HEK293 (cell line): Measurements from ENCODE around the gene PLIN4.

ENCODE experiments used
- CTCF ChIA-PET: fragments of 350-600 bp; formaldehyde crosslinking; extraction: SDS; loops from one replicate; lab custom pipeline; 2021; ENCODE audit warnings: antibody characterized with exemption; lab: Yijun Ruan, JAX
- POLR2A ChIA-PET: fragments of 300-600 bp; formaldehyde crosslinking; extraction: SDS; loops from one replicate; lab custom pipeline; 2020; ENCODE audit warnings: antibody characterized with exemption, inconsistent platforms; lab: Yijun Ruan, JAX
- H3K27ac ChIP-seq: fragments of 200-500 bp; sonication (Bioruptor generic); 2 replicates; pipeline ENCODE4 v1.5.1; 2014; ENCODE audit warnings: low read depth, low read length, control low read depth, inconsistent platforms; ENCODE audit errors: extremely low read depth
- H3K36me3 ChIP-seq, 2 experiments: fragments of 200-500 bp in 1 of 2; sonication (Bioruptor generic) in 1 of 2; 1 replicate in 1 of 2; 2 replicates in 1 of 2; pipeline ENCODE4 v1.5.1; 2014 to 2017; ENCODE audit warnings: inconsistent platforms in 2 of 2, low read length in 2 of 2; ENCODE audit not compliant: control insufficient read depth in 2 of 2, insufficient read depth in 1 of 2
- H3K4me1 ChIP-seq: fragments of 200-500 bp; sonication (Bioruptor generic); 2 replicates; pipeline ENCODE4 v1.5.1; 2014; ENCODE audit warnings: mild to moderate bottlenecking, low read length, inconsistent platforms; ENCODE audit not compliant: control insufficient read depth, insufficient read depth
- H3K4me3 ChIP-seq: 2 replicates; pipeline ENCODE4 v1.5.1; 2011; ENCODE audit warnings: low read depth, mild to moderate bottlenecking, control low read depth, low read length, moderate library complexity
- H3K9me3 ChIP-seq: fragments of 200-500 bp; sonication (Bioruptor generic); 2 replicates; pipeline ENCODE4 v1.5.1; 2014; ENCODE audit warnings: low read depth, low read length, inconsistent platforms; ENCODE audit not compliant: control insufficient read depth, insufficient read depth
- EGR2 ChIP-seq: fragments of 450-650 bp; formaldehyde crosslinking; IDR thresholded peaks from 2 replicates; pipeline ENCODE4 v1.5.1; 2016; ENCODE audit warnings: low read depth, missing biosample characterization, missing genetic modification characterization
- KLF1 ChIP-seq: fragments of 450-650 bp; formaldehyde crosslinking; IDR thresholded peaks from 2 replicates; pipeline ENCODE4 v1.5.1; 2016; ENCODE audit warnings: missing biosample characterization, missing genetic modification characterization
- KLF8 ChIP-seq: fragments of 450-650 bp; formaldehyde crosslinking; IDR thresholded peaks from 2 replicates; pipeline ENCODE4 v1.5.1; 2016; ENCODE audit warnings: missing biosample characterization, missing genetic modification characterization
- KLF9 ChIP-seq: fragments of 450-650 bp; formaldehyde crosslinking; IDR thresholded peaks from 2 replicates; pipeline ENCODE4 v1.5.1; 2016; ENCODE audit warnings: missing biosample characterization, missing genetic modification characterization, low read depth
- OSR2 ChIP-seq: fragments of 450-650 bp; formaldehyde crosslinking; IDR thresholded peaks from 2 replicates; pipeline ENCODE4 v1.5.1; 2016; ENCODE audit warnings: missing biosample characterization, missing genetic modification characterization
- SP2 ChIP-seq: fragments of 450-650 bp; formaldehyde crosslinking; IDR thresholded peaks from 2 replicates; pipeline ENCODE4 v1.5.1; 2016; ENCODE audit warnings: missing biosample characterization, missing genetic modification characterization
- SP3 ChIP-seq: fragments of 450-650 bp; formaldehyde crosslinking; IDR thresholded peaks from 2 replicates; pipeline ENCODE4 v1.5.1; 2016; ENCODE audit warnings: missing biosample characterization, missing genetic modification characterization
- ZBTB17 ChIP-seq: fragments of 450-650 bp; formaldehyde crosslinking; IDR thresholded peaks from 2 replicates; pipeline ENCODE4 v1.5.1; 2016; ENCODE audit warnings: missing biosample characterization, missing genetic modification characterization
- ZNF26 ChIP-seq: fragments of 450-650 bp; formaldehyde crosslinking; IDR thresholded peaks from 2 replicates; pipeline ENCODE4 v1.5.1; 2016; ENCODE audit warnings: missing biosample characterization, missing genetic modification characterization
- ZNF292 ChIP-seq: fragments of 450-650 bp; formaldehyde crosslinking; IDR thresholded peaks from 2 replicates; pipeline ENCODE4 v1.5.1; 2016; ENCODE audit warnings: low read depth, missing biosample characterization, missing genetic modification characterization, borderline replicate concordance
- ZNF335 ChIP-seq: fragments of 450-650 bp; formaldehyde crosslinking; conservative IDR thresholded peaks from 2 replicates; pipeline ENCODE4 v1.5.1; 2016; ENCODE audit warnings: missing biosample characterization, missing genetic modification characterization
- ZNF629 ChIP-seq: fragments of 450-650 bp; formaldehyde crosslinking; IDR thresholded peaks from 2 replicates; pipeline ENCODE4 v1.5.1; 2017; ENCODE audit warnings: missing biosample characterization, missing genetic modification characterization
- TF ChIP-seq, protein P1 (sequence below): fragments of 450-650 bp; formaldehyde crosslinking; IDR thresholded peaks from 2 replicates; pipeline ENCODE4 v1.5.1; 2016; ENCODE audit warnings: missing biosample characterization, missing genetic modification characterization
- TF ChIP-seq, protein P2 (sequence below): fragments of 450-650 bp; formaldehyde crosslinking; IDR thresholded peaks from 2 replicates; pipeline ENCODE4 v1.5.1; 2016; ENCODE audit warnings: missing biosample characterization, missing genetic modification characterization
- TF ChIP-seq, protein P3 (sequence below): fragments of 450-650 bp; formaldehyde crosslinking; IDR thresholded peaks from 2 replicates; pipeline ENCODE4 v1.5.1; 2016; ENCODE audit warnings: missing biosample characterization, missing genetic modification characterization
- TF ChIP-seq, protein P4 (sequence below): fragments of 450-650 bp; formaldehyde crosslinking; optimal IDR thresholded peaks from 2 replicates; pipeline ENCODE3; 2016; ENCODE audit warnings: missing biosample characterization, mild to moderate bottlenecking, missing genetic modification characterization

PLIN4 gene

DNA sequence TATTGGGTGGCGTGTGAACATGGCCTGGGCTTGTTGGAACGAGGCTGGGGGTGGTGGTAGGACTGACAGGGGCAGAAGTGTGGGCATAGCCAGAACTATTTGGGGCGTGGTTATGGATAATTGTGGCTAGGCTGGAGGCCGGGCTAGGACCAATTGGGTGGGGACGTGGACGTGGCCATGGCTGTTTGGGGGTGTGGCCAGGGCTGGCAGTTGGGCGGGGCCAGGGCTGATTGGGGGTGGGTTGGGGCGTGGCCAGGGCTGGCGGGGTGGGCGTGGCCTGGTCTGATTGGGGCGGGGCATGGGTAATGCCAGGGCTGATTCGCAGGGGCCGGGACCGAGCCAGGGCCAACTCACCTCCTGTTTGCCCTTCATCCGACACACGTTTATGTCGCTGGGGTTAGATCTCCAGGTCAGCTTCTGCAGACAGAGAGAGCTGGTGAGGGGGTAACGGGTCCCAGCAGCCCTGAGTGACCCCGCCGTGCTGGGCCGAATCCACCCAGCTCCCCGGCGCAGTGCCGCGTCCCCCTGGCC is 38.4 kb upstream of the PLIN4 start:
- TF ChIP-seq, protein P1, sequence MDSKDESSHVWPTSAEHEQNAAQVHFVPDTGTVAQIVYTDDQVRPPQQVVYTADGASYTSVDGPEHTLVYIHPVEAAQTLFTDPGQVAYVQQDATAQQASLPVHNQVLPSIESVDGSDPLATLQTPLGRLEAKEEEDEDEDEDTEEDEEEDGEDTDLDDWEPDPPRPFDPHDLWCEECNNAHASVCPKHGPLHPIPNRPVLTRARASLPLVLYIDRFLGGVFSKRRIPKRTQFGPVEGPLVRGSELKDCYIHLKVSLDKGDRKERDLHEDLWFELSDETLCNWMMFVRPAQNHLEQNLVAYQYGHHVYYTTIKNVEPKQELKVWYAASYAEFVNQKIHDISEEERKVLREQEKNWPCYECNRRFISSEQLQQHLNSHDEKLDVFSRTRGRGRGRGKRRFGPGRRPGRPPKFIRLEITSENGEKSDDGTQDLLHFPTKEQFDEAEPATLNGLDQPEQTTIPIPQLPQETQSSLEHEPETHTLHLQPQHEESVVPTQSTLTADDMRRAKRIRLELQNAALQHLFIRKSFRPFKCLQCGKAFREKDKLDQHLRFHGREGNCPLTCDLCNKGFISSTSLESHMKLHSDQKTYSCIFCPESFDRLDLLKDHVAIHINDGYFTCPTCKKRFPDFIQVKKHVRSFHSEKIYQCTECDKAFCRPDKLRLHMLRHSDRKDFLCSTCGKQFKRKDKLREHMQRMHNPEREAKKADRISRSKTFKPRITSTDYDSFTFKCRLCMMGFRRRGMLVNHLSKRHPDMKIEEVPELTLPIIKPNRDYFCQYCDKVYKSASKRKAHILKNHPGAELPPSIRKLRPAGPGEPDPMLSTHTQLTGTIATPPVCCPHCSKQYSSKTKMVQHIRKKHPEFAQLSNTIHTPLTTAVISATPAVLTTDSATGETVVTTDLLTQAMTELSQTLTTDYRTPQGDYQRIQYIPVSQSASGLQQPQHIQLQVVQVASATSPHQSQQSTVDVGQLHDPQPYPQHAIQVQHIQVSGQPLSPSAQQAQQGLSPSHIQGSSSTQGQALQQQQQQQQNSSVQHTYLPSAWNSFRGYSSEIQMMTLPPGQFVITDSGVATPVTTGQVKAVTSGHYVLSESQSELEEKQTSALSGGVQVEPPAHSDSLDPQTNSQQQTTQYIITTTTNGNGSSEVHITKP (tag by site-specific recombination): 0 out of 2 replicates have a peak, but pooled peaks have one; percentile 55
- no peak for TF ChIP-seq ZNF26 (tag by site-specific recombination)
- TF ChIP-seq ZBTB17 (tag by site-specific recombination): no peak
- TF ChIP-seq KLF8 (tag by site-specific recombination): peak; percentile 59
- peak; percentile 27 for TF ChIP-seq SP3 (tag by site-specific recombination)
- no peak for TF ChIP-seq ZNF292 (tag by site-specific recombination)
- peak; percentile 57 for TF ChIP-seq KLF9 (tag by site-specific recombination)
- CTCF ChIA-PET: interaction anchor here (0.7 to 2.2 kb wide), 5 partner anchors 10 to 180 kb away, joined by 3 to 11 read pairs (median 4); no protein-coding TSS in a partner anchor
- H3K4me1 ChIP-seq: no peaks in the 10 kb centered on the region
- H3K36me3 ChIP-seq: peaks cover 0 to 40% of the 10 kb centered on the region in 2 experiments; a peak in 2 of 3 replicates
- POLR2A ChIA-PET: no interaction called here
- no peak overlapping the region for H3K4me3 ChIP-seq
- H3K27ac ChIP-seq: no peak overlapping the region
- no peaks in the 10 kb centered on the region for H3K9me3 ChIP-seq

- POLR2A ChIA-PET: no interaction called here
- Histone ChIP-seq H3K27ac (no peak overlapping the region), H3K9me3 (no peaks in the 10 kb centered on the region), H3K4me3 (no peak overlapping the region), H3K36me3 (peaks cover 0 to 41% of the 10 kb centered on the region in 2 experiments; a peak in 2 of 3 replicates), H3K4me1 (no peaks in the 10 kb centered on the region)
- CTCF ChIA-PET: interaction anchor here (0.7 to 2.2 kb wide), 6 partner anchors 9 to 180 kb away, joined by 3 to 11 read pairs (median 5); no protein-coding TSS in a partner anchor
- TF ChIP-seq KLF9 (tag by site-specific recombination) (peak; percentile 92), KLF8 (tag by site-specific recombination) (peak; percentile 59), SP3 (tag by site-specific recombination) (no peak), ZNF335 (tag by site-specific recombination) (no peak), ZNF26 (tag by site-specific recombination) (no peak), ZNF629 (no peak), SP2 (peak; percentile 36; the same call in 1 of the 2 replicates), EGR2 (tag by site-specific recombination) (0 out of 2 replicates have a peak, but pooled peaks have one; percentile 14), OSR2 (tag by site-specific recombination) (no peak), KLF1 (peak; percentile 100)
- TF ChIP-seq, protein P2, sequence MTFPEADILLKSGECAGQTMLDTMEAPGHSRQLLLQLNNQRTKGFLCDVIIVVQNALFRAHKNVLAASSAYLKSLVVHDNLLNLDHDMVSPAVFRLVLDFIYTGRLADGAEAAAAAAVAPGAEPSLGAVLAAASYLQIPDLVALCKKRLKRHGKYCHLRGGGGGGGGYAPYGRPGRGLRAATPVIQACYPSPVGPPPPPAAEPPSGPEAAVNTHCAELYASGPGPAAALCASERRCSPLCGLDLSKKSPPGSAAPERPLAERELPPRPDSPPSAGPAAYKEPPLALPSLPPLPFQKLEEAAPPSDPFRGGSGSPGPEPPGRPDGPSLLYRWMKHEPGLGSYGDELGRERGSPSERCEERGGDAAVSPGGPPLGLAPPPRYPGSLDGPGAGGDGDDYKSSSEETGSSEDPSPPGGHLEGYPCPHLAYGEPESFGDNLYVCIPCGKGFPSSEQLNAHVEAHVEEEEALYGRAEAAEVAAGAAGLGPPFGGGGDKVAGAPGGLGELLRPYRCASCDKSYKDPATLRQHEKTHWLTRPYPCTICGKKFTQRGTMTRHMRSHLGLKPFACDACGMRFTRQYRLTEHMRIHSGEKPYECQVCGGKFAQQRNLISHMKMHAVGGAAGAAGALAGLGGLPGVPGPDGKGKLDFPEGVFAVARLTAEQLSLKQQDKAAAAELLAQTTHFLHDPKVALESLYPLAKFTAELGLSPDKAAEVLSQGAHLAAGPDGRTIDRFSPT (tag by site-specific recombination): peak; percentile 73
- TF ChIP-seq, protein P3, sequence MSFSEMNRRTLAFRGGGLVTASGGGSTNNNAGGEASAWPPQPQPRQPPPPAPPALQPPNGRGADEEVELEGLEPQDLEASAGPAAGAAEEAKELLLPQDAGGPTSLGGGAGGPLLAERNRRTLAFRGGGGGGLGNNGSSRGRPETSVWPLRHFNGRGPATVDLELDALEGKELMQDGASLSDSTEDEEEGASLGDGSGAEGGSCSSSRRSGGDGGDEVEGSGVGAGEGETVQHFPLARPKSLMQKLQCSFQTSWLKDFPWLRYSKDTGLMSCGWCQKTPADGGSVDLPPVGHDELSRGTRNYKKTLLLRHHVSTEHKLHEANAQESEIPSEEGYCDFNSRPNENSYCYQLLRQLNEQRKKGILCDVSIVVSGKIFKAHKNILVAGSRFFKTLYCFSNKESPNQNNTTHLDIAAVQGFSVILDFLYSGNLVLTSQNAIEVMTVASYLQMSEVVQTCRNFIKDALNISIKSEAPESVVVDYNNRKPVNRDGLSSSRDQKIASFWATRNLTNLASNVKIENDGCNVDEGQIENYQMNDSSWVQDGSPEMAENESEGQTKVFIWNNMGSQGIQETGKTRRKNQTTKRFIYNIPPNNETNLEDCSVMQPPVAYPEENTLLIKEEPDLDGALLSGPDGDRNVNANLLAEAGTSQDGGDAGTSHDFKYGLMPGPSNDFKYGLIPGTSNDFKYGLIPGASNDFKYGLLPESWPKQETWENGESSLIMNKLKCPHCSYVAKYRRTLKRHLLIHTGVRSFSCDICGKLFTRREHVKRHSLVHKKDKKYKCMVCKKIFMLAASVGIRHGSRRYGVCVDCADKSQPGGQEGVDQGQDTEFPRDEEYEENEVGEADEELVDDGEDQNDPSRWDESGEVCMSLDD (tag by site-specific recombination): no peak
- TF ChIP-seq, protein P4, sequence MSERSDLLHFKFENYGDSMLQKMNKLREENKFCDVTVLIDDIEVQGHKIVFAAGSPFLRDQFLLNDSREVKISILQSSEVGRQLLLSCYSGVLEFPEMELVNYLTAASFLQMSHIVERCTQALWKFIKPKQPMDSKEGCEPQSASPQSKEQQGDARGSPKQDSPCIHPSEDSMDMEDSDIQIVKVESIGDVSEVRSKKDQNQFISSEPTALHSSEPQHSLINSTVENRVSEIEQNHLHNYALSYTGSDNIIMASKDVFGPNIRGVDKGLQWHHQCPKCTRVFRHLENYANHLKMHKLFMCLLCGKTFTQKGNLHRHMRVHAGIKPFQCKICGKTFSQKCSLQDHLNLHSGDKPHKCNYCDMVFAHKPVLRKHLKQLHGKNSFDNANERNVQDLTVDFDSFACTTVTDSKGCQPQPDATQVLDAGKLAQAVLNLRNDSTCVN (tag by site-specific recombination): peak; percentile 8
Measured at GRCh38 chr19:4555657-4556561, 37.6 kb upstream of the PLIN4 start.
